Gastrocnemius medialis (tissue), 4 donors: Measurements from ENCODE around the gene TDP2.

ENCODE experiments used
- POLR2A ChIP-seq, 2 donors: fragments of 450-650 bp; IDR thresholded peaks; one replicate each; pipeline ENCODE4 v1.6.1; 2017; ENCODE audit warnings: antibody characterized with exemption in 2 of 2, mild to moderate bottlenecking in 2 of 2, moderate library complexity in 2 of 2
- TF ChIP-seq, protein P1 (sequence below), 5 experiments: fragments of 450-650 bp in 3 of 5; fragments of 200-600 bp in 2 of 5; sonication (generic) in 2 of 5; IDR thresholded peaks in 4 of 5; conservative IDR thresholded peaks in 1 of 5; 1 replicate in 4 of 5; 2 replicates in 1 of 5; pipeline ENCODE4 v1.5.1; 2016 to 2019; ENCODE audit warnings: antibody characterized with exemption in 5 of 5, mild to moderate bottlenecking in 3 of 5, moderate library complexity in 3 of 5

- TF ChIP-seq POLR2A (IDR thresholded peaks at IDR 0.05), result no peak
- TF ChIP-seq, protein P1, sequence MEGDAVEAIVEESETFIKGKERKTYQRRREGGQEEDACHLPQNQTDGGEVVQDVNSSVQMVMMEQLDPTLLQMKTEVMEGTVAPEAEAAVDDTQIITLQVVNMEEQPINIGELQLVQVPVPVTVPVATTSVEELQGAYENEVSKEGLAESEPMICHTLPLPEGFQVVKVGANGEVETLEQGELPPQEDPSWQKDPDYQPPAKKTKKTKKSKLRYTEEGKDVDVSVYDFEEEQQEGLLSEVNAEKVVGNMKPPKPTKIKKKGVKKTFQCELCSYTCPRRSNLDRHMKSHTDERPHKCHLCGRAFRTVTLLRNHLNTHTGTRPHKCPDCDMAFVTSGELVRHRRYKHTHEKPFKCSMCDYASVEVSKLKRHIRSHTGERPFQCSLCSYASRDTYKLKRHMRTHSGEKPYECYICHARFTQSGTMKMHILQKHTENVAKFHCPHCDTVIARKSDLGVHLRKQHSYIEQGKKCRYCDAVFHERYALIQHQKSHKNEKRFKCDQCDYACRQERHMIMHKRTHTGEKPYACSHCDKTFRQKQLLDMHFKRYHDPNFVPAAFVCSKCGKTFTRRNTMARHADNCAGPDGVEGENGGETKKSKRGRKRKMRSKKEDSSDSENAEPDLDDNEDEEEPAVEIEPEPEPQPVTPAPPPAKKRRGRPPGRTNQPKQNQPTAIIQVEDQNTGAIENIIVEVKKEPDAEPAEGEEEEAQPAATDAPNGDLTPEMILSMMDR (IDR thresholded peaks at IDR 0.05 in 4 of 5, conservative IDR thresholded peaks at IDR 0.05 in 1 of 5), result no peak
Observed at GRCh38 chr6:24686946-24687345, 20.2 kb upstream of the TDP2 start.
